DND-41 (cell line): ENCODE measurements around the gene STT3A.

Experiments
- ATAC-seq: fragments of 200-7000 bp; cut with Tn5 transposase; 3 replicates; pipeline ENCODE4 v1.9.1; 2021; ENCODE audit warnings: low read depth; ENCODE audit not compliant: insufficient read depth
- DNase-seq: peaks from one replicate; pipeline ENCODE4 v3.0.0-alpha.2; 2020
- H2AFZ ChIP-seq: 2 replicates; pipeline ENCODE4 v1.6.0; 2012; ENCODE audit warnings: low read depth, low read length
- H3K27ac ChIP-seq: 2 replicates; pipeline ENCODE4 v1.5.1; 2012; ENCODE audit warnings: low read length, inconsistent platforms
- H3K27me3 ChIP-seq: fragments of 200-600 bp; sonication (generic); 2 replicates; pipeline ENCODE4 v1.6.0; 2012; ENCODE audit warnings: low read length, mild to moderate bottlenecking, inconsistent platforms; ENCODE audit not compliant: insufficient read depth, poor library complexity
- H3K36me3 ChIP-seq: 2 replicates; pipeline ENCODE4 v1.5.1; 2012; ENCODE audit warnings: low read length, inconsistent platforms; ENCODE audit not compliant: insufficient read depth
- H3K4me1 ChIP-seq: 2 replicates; pipeline ENCODE4 v1.5.1; 2012; ENCODE audit warnings: mild to moderate bottlenecking, low read length; ENCODE audit not compliant: insufficient read depth
- H3K4me2 ChIP-seq: 2 replicates; pipeline ENCODE4 v1.6.0; 2012; ENCODE audit warnings: mild to moderate bottlenecking, moderate library complexity, low read length, inconsistent platforms; ENCODE audit not compliant: insufficient read depth
- H3K4me3 ChIP-seq, 2 experiments: fragments of 200-600 bp in 1 of 2; shearing (Covaris generic) in 1 of 2; 2 replicates each; pipeline ENCODE4 v1.5.1; 2012 to 2016; ENCODE audit warnings: inconsistent platforms in 2 of 2, low read length in 2 of 2, mild to moderate bottlenecking in 2 of 2, low read depth in 1 of 2, moderate library complexity in 1 of 2
- H3K79me2 ChIP-seq: 2 replicates; pipeline ENCODE4 v1.6.0; 2012; ENCODE audit warnings: low read length, inconsistent platforms; ENCODE audit not compliant: insufficient read depth
- H3K9ac ChIP-seq: 2 replicates; pipeline ENCODE4 v1.6.0; 2012; ENCODE audit warnings: low read depth, mild to moderate bottlenecking, inconsistent platforms, low read length, moderate library complexity
- H3K9me3 ChIP-seq: 2 replicates; pipeline ENCODE4 v1.5.1; 2012; ENCODE audit warnings: low read length, moderate library complexity, mild to moderate bottlenecking, inconsistent platforms; ENCODE audit not compliant: insufficient read depth, severe bottlenecking
- H4K20me1 ChIP-seq: 2 replicates; pipeline ENCODE4 v1.6.0; 2012; ENCODE audit warnings: low read length; ENCODE audit not compliant: insufficient read depth
- EZH2 ChIP-seq: IDR thresholded peaks from 3 replicates; pipeline ENCODE4 v1.6.1; 2012; ENCODE audit warnings: borderline replicate concordance, low read depth, mild to moderate bottlenecking, moderate library complexity, low read length, inconsistent platforms; ENCODE audit not compliant: severe bottlenecking
- TF ChIP-seq, protein P1 (sequence below): IDR thresholded peaks from 2 replicates; pipeline ENCODE4 v1.5.1; 2012; ENCODE audit warnings: borderline replicate concordance, low read length, moderate library complexity, mild to moderate bottlenecking; ENCODE audit not compliant: poor library complexity, severe bottlenecking; ENCODE audit errors: extremely low read depth

Gene STT3A

DNA sequence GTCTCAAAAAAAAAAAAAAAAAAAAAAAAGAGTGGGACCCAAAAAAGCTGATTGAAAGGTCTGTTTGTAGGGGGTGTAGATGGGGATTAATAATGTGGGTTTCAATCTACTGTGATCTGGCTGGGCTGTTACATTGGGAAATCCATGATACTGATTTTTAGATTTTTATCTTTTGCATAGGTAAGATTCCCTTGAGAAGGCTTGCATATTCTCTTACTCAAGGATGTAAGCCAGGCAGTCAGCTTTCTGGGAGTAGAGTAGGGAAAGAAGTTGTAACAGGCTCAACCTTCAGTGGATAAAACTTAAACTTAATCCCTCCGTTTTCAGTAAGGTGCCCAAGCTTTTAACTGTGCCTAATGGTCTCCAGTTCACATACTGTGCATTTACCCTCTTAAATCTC lies 30.4 kb downstream of the STT3A start:
- Histone ChIP-seq H2AFZ (no peak overlapping the region), H4K20me1 (peaks cover 18% of the 10 kb centered on the region; the same call in 1 of the 2 replicates), H3K36me3 (peaks cover 58% of the 10 kb centered on the region), H3K4me2 (no peak overlapping the region), H3K27ac (no peak overlapping the region), H3K4me1 (peaks cover 29% of the 10 kb centered on the region), H3K9me3 (no peaks in the 10 kb centered on the region), H3K27me3 (no peaks in the 10 kb centered on the region), H3K79me2 (peaks cover 39% of the 10 kb centered on the region), H3K9ac (no peak overlapping the region), H3K4me3 (no peak overlapping the region)
- TF ChIP-seq, protein P1, sequence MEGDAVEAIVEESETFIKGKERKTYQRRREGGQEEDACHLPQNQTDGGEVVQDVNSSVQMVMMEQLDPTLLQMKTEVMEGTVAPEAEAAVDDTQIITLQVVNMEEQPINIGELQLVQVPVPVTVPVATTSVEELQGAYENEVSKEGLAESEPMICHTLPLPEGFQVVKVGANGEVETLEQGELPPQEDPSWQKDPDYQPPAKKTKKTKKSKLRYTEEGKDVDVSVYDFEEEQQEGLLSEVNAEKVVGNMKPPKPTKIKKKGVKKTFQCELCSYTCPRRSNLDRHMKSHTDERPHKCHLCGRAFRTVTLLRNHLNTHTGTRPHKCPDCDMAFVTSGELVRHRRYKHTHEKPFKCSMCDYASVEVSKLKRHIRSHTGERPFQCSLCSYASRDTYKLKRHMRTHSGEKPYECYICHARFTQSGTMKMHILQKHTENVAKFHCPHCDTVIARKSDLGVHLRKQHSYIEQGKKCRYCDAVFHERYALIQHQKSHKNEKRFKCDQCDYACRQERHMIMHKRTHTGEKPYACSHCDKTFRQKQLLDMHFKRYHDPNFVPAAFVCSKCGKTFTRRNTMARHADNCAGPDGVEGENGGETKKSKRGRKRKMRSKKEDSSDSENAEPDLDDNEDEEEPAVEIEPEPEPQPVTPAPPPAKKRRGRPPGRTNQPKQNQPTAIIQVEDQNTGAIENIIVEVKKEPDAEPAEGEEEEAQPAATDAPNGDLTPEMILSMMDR, result no peak
- no peak for TF ChIP-seq EZH2
- ATAC-seq (no peak), DNase-seq (no peak)

DNA sequence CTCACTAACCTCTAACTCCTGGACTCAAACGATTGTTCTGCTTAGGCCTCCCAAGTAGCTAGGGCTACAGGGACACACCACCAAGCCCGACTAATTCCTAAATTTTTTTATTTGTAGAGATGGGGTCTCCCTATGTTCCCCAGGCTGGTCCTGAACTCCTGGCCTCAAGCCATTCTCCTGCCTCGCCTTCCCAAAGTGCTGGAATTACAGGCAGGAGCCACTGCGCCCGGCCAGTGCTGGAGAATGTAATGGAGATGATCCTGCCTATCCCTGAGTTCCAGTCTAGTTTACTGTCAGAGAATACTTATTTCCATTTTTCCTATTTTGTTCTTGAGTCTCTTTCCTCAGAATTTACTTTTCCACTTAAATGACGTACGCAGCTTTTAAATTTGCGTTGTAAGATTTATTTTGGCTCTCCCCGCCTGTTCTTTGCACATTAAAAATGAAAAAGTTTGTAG lies 32.1 kb downstream of the STT3A start, which contains the start of gene CHEK1:
TSS of gene CHEK1 (plus strand) at position 408 of the 458 bp plus-strand sequence. CDS start 1,606 bp downstream, outside the sequence.
- DNase-seq (no peak), ATAC-seq (no peak)
- Histone ChIP-seq H3K4me3 (peak within 1 kb of the TSS; percentile 72 to 95), H4K20me1 (peaks cover 21% of the 10 kb centered on the region; the same call in 1 of the 2 replicates), H3K9me3 (no peaks in the 10 kb centered on the region), H3K4me1 (peaks cover 42% of the 10 kb centered on the region), H3K9ac (peak within 1 kb of the TSS; percentile 92), H2AFZ (peak within 1 kb of the TSS; percentile 98), H3K79me2 (peaks cover 56% of the 10 kb centered on the region), H3K4me2 (peak within 1 kb of the TSS; percentile 99), H3K27ac (peak within 1 kb of the TSS; percentile 99), H3K36me3 (peaks cover 57% of the 10 kb centered on the region), H3K27me3 (no peaks in the 10 kb centered on the region)
- TF ChIP-seq, protein P1, result no peak
- no peak for TF ChIP-seq EZH2

DNA sequence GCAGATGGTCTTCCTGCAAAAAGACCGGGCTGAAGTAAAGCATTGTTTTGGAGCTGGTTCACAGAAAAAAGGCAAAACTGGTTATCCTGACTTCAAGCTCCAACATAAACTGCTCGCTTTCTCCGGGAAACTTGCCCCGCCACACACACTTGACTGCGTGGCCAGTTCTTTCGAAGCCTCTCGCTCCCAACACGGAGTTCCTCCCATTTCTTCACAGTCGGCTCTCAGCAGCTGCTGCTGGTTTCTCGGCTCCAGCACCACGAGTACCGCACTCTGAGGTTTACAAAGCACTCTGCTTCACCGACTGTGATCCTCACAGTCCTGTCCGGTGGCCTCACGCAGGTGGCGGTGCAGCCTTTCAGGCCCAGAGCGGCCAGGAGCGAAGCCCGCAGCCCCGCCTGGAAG lies 32.6 kb downstream of the STT3A start:
- peaks cover 57% of the 10 kb centered on the region for H3K36me3 ChIP-seq
- H2AFZ ChIP-seq, result peak overlapping the region; percentile 98
- no peak for DNase-seq

More for the DNA sequence above, 32.6 kb downstream of the STT3A start:
- peak; percentile 50 for ATAC-seq
- Histone ChIP-seq H3K4me3 (peak overlapping the region; percentile 72 to 95), H3K9ac (peak overlapping the region; percentile 92), H3K27ac (peak overlapping the region; percentile 99), H4K20me1 (peaks cover 24% of the 10 kb centered on the region; the same call in 1 of the 2 replicates), H3K27me3 (no peaks in the 10 kb centered on the region), H3K79me2 (peaks cover 61% of the 10 kb centered on the region), H3K9me3 (no peaks in the 10 kb centered on the region), H3K4me1 (peaks cover 46% of the 10 kb centered on the region), H3K4me2 (peak overlapping the region; percentile 99)
- TF ChIP-seq, protein P1, result no peak
- TF ChIP-seq EZH2, result no peak
